HepG2 (cell line): ENCODE results near the gene XRCC5. TPM values are rescaled to one million over a fixed set of nuclear protein-coding genes. Genes with fewer than 3 reads are reported as not detected.

Experiments used
- CENPT ChIP-seq: sonication (generic); formaldehyde crosslinking; IDR thresholded peaks from 2 replicates; pipeline ENCODE4 v1.8.0; 2022; ENCODE audit warnings: low read depth, mild to moderate bottlenecking, moderate library complexity, missing genetic modification reagents
- CREBL2 ChIP-seq: sonication (generic); formaldehyde crosslinking; IDR thresholded peaks from 2 replicates; pipeline ENCODE4 v1.8.1; 2023; ENCODE audit warnings: missing genetic modification reagents, mild to moderate bottlenecking, borderline replicate concordance
- DZIP1 ChIP-seq: sonication (generic); formaldehyde crosslinking; IDR thresholded peaks from 2 replicates; pipeline ENCODE4 v1.5.0; 2020; ENCODE audit warnings: mild to moderate bottlenecking, missing genetic modification reagents
- FOXJ3 ChIP-seq: sonication (generic); formaldehyde crosslinking; IDR thresholded peaks from 2 replicates; pipeline ENCODE4 v1.4.0; 2020; ENCODE audit warnings: missing genetic modification reagents, mild to moderate bottlenecking, borderline replicate concordance
- HOXD1 ChIP-seq: sonication (generic); formaldehyde crosslinking; IDR thresholded peaks from 2 replicates; pipeline ENCODE4 v1.5.0; 2020; ENCODE audit warnings: missing genetic modification reagents
- NONO ChIP-seq, 2 experiments: fragments of 450-650 bp in 1 of 2; sonication (generic) in 1 of 2; formaldehyde crosslinking in 1 of 2; IDR thresholded peaks in 1 of 2; conservative IDR thresholded peaks in 1 of 2; 2 replicates each; pipeline versions ENCODE4 v1.6.1 to v1.8.0; 2017 to 2022; ENCODE audit warnings: mild to moderate bottlenecking in 1 of 2, missing genetic modification reagents in 1 of 2, moderate library complexity in 1 of 2
- NR1H2 ChIP-seq: sonication (generic); formaldehyde crosslinking; IDR thresholded peaks from 2 replicates; pipeline ENCODE4 v1.8.1; 2022; ENCODE audit warnings: low read depth, missing genetic modification reagents, borderline replicate concordance
- TAF1 ChIP-seq: sonication (generic); formaldehyde crosslinking; IDR thresholded peaks from 2 replicates; pipeline ENCODE4 v1.4.0; 2020; ENCODE audit warnings: missing genetic modification reagents
- TP53 ChIP-seq: sonication (generic); formaldehyde crosslinking; conservative IDR thresholded peaks from 2 replicates; pipeline ENCODE4 v1.4.0; 2020; ENCODE audit warnings: missing genetic modification reagents
- YEATS2 ChIP-seq: sonication (generic); formaldehyde crosslinking; IDR thresholded peaks from 2 replicates; pipeline ENCODE4 v1.4.0; 2020; ENCODE audit warnings: missing genetic modification reagents, borderline replicate concordance
- ZBTB20 ChIP-seq: sonication (generic); formaldehyde crosslinking; IDR thresholded peaks from 2 replicates; pipeline ENCODE4 v1.8.1; 2023; ENCODE audit warnings: missing genetic modification reagents, low read depth, mild to moderate bottlenecking, borderline replicate concordance
- ZBTB7A ChIP-seq: sonication (generic); formaldehyde crosslinking; IDR thresholded peaks from 2 replicates; pipeline ENCODE4 v1.8.0; 2022; ENCODE audit warnings: mild to moderate bottlenecking, missing genetic modification reagents
- ZFP1 ChIP-seq: IDR thresholded peaks from 2 replicates; pipeline ENCODE4 v1.6.1; 2016
- ZFP37 ChIP-seq: sonication (generic); formaldehyde crosslinking; IDR thresholded peaks from 2 replicates; pipeline ENCODE4 v1.4.0; 2020; ENCODE audit warnings: missing genetic modification reagents, borderline replicate concordance
- ZNF256 ChIP-seq: sonication (generic); formaldehyde crosslinking; conservative IDR thresholded peaks from 2 replicates; pipeline ENCODE4 v1.4.0; 2020; ENCODE audit warnings: missing genetic modification reagents
- ZNF30 ChIP-seq: sonication (generic); formaldehyde crosslinking; IDR thresholded peaks from 2 replicates; pipeline ENCODE4 v1.5.0; 2020; ENCODE audit warnings: mild to moderate bottlenecking, missing genetic modification reagents
- ZNF33A ChIP-seq: sonication (generic); formaldehyde crosslinking; IDR thresholded peaks from 2 replicates; pipeline ENCODE4 v1.5.1; 2020; ENCODE audit warnings: missing genetic modification reagents, mild to moderate bottlenecking, moderate library complexity, borderline replicate concordance
- ZNF790 ChIP-seq: sonication (generic); formaldehyde crosslinking; IDR thresholded peaks from 2 replicates; pipeline ENCODE4 v1.8.0; 2022; ENCODE audit warnings: missing genetic modification reagents, mild to moderate bottlenecking, borderline replicate concordance
- ZSCAN29 ChIP-seq: sonication (generic); formaldehyde crosslinking; conservative IDR thresholded peaks from 2 replicates; pipeline ENCODE4 v1.4.0; 2020; ENCODE audit warnings: mild to moderate bottlenecking, missing genetic modification reagents
- polyA plus RNA-seq, 8 experiments: library from polyadenylated mRNA; depleted of rRNA in 3 of 8; stranded (reverse) in 7 of 8; unstranded in 1 of 8; fragments of >200 nt; fragmentation: Illumina TruSeq in 4 of 8; extraction: Trizol in 4 of 8; gene quantifications; 2 replicates each; pipeline versions ENCODE4 v1.2.1 to v1.2.3, GENCODE V29; 2011 to 2016; ENCODE audit warnings: low read depth in 4 of 8, missing spikeins in 1 of 8, mixed read lengths in 1 of 8; ENCODE audit not compliant: insufficient read depth in 1 of 8
- total RNA-seq, 5 experiments: library from RNA; depleted of rRNA; stranded (reverse); fragments of >200 nt; fragmentation: Illumina TruSeq; extraction: Trizol; gene quantifications; 2 replicates each; pipeline ENCODE4 v1.2.3, GENCODE V29; 2016; ENCODE audit warnings: low read depth in 1 of 5
- TF ChIP-seq, protein P1 (sequence below): sonication (generic); formaldehyde crosslinking; IDR thresholded peaks from 2 replicates; pipeline ENCODE4 v1.4.0; 2020; ENCODE audit warnings: missing genetic modification reagents, mild to moderate bottlenecking, borderline replicate concordance

XRCC5 gene
- total and polyA plus RNA-seq, 2 of the 13 experiments (the other 11 are each of a cell fraction or from before 2014, with no cell fraction given) = 264 to 454 TPM

- TF ChIP-seq DZIP1 (CRISPR knock-in tag) = no peak
- peak; percentile 16; the same call in 1 of the 2 replicates for TF ChIP-seq ZFP37 (CRISPR knock-in tag)
- TF ChIP-seq TAF1 (CRISPR knock-in tag) = peak; percentile 91; the same call in 1 of the 2 replicates
- peak; percentile 94; the same call in 1 of the 2 replicates for TF ChIP-seq ZNF30 (CRISPR knock-in tag)
- peak; percentile 66; the same call in 1 of the 2 replicates for TF ChIP-seq NR1H2 (CRISPR knock-in tag)
- TF ChIP-seq TP53 = peak; percentile 85; the same call in 1 of the 2 replicates
- peak; percentile 77; the same call in 1 of the 2 replicates for TF ChIP-seq FOXJ3 (CRISPR knock-in tag)
- peak; percentile 90; the same call in 1 of the 2 replicates for TF ChIP-seq HOXD1
- TF ChIP-seq ZBTB20 (CRISPR knock-in tag) = peak; percentile 84; the same call in 1 of the 2 replicates
- TF ChIP-seq ZFP1 = no peak
- peak; percentile 57; the same call in 1 of the 2 replicates for TF ChIP-seq ZNF33A (CRISPR knock-in tag)
- peak; percentile 86 for TF ChIP-seq ZBTB7A
- no peak for TF ChIP-seq NONO (IDR thresholded peaks at IDR 0.05)
- peak; percentile 90 for TF ChIP-seq NONO (CRISPR knock-in tag; conservative IDR thresholded peaks at IDR 0.05)
- TF ChIP-seq ZSCAN29 (CRISPR knock-in tag) = peak; percentile 90
- no peak for TF ChIP-seq CENPT (CRISPR knock-in tag)
- peak; percentile 87 for TF ChIP-seq ZNF256 (CRISPR knock-in tag)
- peak; percentile 100 for TF ChIP-seq YEATS2
- TF ChIP-seq ZNF790 = peak; percentile 63; the same call in 1 of the 2 replicates
- TF ChIP-seq CREBL2 (CRISPR knock-in tag) = peak; percentile 78; the same call in 1 of the 2 replicates
- TF ChIP-seq, protein P1, sequence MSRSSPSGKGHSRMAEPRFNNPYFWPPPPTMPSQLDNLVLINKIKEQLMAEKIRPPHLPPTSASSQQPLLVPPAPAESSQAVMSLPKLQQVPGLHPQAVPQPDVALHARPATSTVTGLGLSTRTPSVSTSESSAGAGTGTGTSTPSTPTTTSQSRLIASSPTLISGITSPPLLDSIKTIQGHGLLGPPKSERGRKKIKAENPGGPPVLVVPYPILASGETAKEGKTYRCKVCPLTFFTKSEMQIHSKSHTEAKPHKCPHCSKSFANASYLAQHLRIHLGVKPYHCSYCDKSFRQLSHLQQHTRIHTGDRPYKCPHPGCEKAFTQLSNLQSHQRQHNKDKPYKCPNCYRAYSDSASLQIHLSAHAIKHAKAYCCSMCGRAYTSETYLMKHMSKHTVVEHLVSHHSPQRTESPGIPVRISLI (CRISPR knock-in tag) = no peak
These were observed at the start of gene XRCC5 (continued) for GRCh38 chr2:216108967-216109921.
